GM12874 (cell line): Measurements from ENCODE around the gene TMPRSS2.

Source experiments
- CTCF ChIP-seq: IDR thresholded peaks from 2 replicates; pipeline ENCODE4 v1.5.1; 2011; ENCODE audit warnings: low read depth, mild to moderate bottlenecking, control low read depth, low read length, moderate library complexity; ENCODE audit not compliant: insufficient read depth

Gene TMPRSS2

GRCh38 chr21:41445465-41445862 lies 62.5 kb downstream of the TMPRSS2 start:
- no peak for TF ChIP-seq CTCF

GRCh38 chr21:41444703-41445464 lies 63.1 kb downstream of the TMPRSS2 start:
- no peak for TF ChIP-seq CTCF

- TF ChIP-seq CTCF: no peak
Measured at GRCh38 chr21:41443562-41443961, 64.4 kb downstream of the TMPRSS2 start.

GRCh38 chr21:41442481-41443186 lies 65.3 kb downstream of the TMPRSS2 start:
- TF ChIP-seq CTCF: no peak

- TF ChIP-seq CTCF: no peak
Measured at GRCh38 chr21:41441546-41441945, 66.4 kb downstream of the TMPRSS2 start.

- no peak for TF ChIP-seq CTCF
Measured at GRCh38 chr21:41439248-41439647, 68.7 kb downstream of the TMPRSS2 start.

- no peak for TF ChIP-seq CTCF
Measured at GRCh38 chr21:41438425-41439113, 69.4 kb downstream of the TMPRSS2 start.
